ENCODE measurements around the gene MYH9. TPM values are rescaled to one million over a fixed set of nuclear protein-coding genes. Genes with fewer than 3 reads are reported as not detected.

Gene MYH9
- polyA plus RNA-seq (2012; rRNA removed) = 202 and 303 TPM in 2 replicates
- polyA plus RNA-seq (2012; cell fraction: cytosol; rRNA removed) = 181 and 225 TPM in 2 replicates
- 401 and 439 TPM in 2 replicates for polyA plus RNA-seq (2012; cell fraction: nucleus; rRNA removed)

DNA sequence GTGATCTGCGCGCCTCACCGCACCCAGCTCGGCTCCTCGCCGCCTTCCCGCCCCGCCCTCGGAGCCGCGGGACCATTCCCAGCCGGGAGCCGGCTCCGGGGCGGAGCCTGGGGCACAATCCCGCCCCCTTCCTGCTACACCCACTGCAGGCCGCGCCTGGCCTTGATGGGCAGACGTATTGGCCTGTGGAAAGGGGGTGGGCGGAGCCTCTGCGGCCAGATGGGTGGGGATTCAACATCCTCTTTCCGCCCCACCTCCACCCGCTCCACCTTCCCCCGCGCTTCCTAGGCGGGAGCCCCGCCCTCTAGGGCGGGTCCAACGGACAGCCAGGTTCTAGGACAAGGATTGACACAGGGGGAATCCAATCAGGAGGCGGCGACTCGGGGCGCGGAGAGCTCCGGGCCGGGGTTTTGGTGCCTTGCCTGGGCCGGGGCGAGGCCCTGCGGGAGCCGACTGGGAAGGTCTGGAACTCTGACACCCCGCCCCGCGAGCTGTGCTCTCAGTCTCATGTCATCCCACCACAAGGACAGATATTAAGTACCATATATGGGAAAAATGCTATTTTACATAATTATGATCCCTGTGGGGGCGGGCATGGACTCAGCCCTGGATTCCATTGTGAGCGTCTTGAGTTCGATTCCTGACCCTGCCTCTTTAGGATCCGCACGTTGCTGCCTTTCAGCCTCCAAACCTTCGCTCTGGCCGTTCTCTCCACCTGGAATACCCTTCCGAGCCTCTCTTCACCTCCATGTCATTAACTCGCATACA lies at the start of gene MYH9:
TSS of gene MYH9 (minus strand) at position 9 of the 768 bp plus-strand sequence. CDS start 38,731 bp downstream, outside the sequence.
- Histone ChIP-seq H3K9me2 (no peaks in the 10 kb centered on the region), H3K4me3 (ENCODE audit: low read depth in 2 of 2, low read length in 1 of 2) (peak within 1 kb of the TSS; percentile 76 to 91), H3K4me1 (ENCODE audit: control insufficient read depth in 1 of 2, insufficient read depth in 2 of 2, low read depth in 1 of 2, low read length in 1 of 2) (peaks cover 7 to 25% of the 10 kb centered on the region in 2 experiments), H3K9ac (peak within 1 kb of the TSS; percentile 90), H3K9me3 (no peaks in the 10 kb centered on the region), H4K20me1 (ENCODE audit: insufficient read depth) (peaks cover 39% of the 10 kb centered on the region), H3K4me2 (peak within 1 kb of the TSS; percentile 97), H3K79me2 (ENCODE audit: insufficient read depth) (peaks cover 68% of the 10 kb centered on the region), H2AFZ (ENCODE audit: low read depth) (peak within 1 kb of the TSS; percentile 80), H3K27me3 (ENCODE audit: insufficient read depth) (no peaks in the 10 kb centered on the region), H3K36me3 (replicated peaks in 1 of 2; ENCODE audit: control insufficient read depth in 1 of 2, insufficient read depth in 2 of 2, low read length in 1 of 2) (peaks cover 0 to 14% of the 10 kb centered on the region in 2 experiments), H3F3A (replicated peaks; ENCODE audit: insufficient read depth) (peaks cover 23% of the 10 kb centered on the region), H3K27ac (ENCODE audit: low read depth in 2 of 2, low read length in 1 of 2) (peak within 1 kb of the TSS; percentile 73 to 86)
- peak; percentile 99 for DNase-seq
- ChIA-PET CTCF (interaction anchor here (1.3 to 1.4 kb wide), 3 partner anchors 53 to 102 kb away, joined by 3 read pairs; no protein-coding TSS in a partner anchor), POLR2A (interaction anchor here (0.6 to 1.6 kb wide), 5 partner anchors 17 to 94 kb away, joined by 3 to 7 read pairs (median 3); partner anchors contain the start of gene TXN2)
- WGBS (ENCODE audit: low lambda C conversion rate) = 6% methylated on average over 16 of the region's 52 CpGs
- TF ChIP-seq MAX (IDR thresholded peaks at IDR 0.05; ENCODE audit: low read depth) = peak; percentile 26
- TF ChIP-seq POLR2AphosphoS5 (IDR thresholded peaks at IDR 0.05; ENCODE audit: low read depth, low read length) = no peak; the same call in 1 of the 2 replicates
- TF ChIP-seq RCOR1 (IDR thresholded peaks at IDR 0.05; ENCODE audit: low read length) = no peak
- TF ChIP-seq FOSL2 (IDR thresholded peaks at IDR 0.05; ENCODE audit: borderline replicate concordance, low read depth) = no peak
- TF ChIP-seq, protein P1, sequence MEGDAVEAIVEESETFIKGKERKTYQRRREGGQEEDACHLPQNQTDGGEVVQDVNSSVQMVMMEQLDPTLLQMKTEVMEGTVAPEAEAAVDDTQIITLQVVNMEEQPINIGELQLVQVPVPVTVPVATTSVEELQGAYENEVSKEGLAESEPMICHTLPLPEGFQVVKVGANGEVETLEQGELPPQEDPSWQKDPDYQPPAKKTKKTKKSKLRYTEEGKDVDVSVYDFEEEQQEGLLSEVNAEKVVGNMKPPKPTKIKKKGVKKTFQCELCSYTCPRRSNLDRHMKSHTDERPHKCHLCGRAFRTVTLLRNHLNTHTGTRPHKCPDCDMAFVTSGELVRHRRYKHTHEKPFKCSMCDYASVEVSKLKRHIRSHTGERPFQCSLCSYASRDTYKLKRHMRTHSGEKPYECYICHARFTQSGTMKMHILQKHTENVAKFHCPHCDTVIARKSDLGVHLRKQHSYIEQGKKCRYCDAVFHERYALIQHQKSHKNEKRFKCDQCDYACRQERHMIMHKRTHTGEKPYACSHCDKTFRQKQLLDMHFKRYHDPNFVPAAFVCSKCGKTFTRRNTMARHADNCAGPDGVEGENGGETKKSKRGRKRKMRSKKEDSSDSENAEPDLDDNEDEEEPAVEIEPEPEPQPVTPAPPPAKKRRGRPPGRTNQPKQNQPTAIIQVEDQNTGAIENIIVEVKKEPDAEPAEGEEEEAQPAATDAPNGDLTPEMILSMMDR (IDR thresholded peaks at IDR 0.05) = no peak
- no peak for TF ChIP-seq RXRA (IDR thresholded peaks at IDR 0.05; ENCODE audit: borderline replicate concordance, low read depth)
- TF ChIP-seq CHD2 (IDR thresholded peaks at IDR 0.05; ENCODE audit: low read length, partially characterized antibody) = peak; percentile 90
- peak; percentile 20; the same call in 1 of the 2 replicates for TF ChIP-seq SIN3A (IDR thresholded peaks at IDR 0.05; ENCODE audit: borderline replicate concordance, low read depth, low read length)
- 0 out of 2 replicates have a peak, but pooled peaks have one; percentile 15 for TF ChIP-seq TEAD4 (IDR thresholded peaks at IDR 0.05; ENCODE audit: borderline replicate concordance, insufficient read depth)
- TF ChIP-seq JUND (IDR thresholded peaks at IDR 0.05) = no peak
- no peak for TF ChIP-seq NFIC (IDR thresholded peaks at IDR 0.05; ENCODE audit: borderline replicate concordance)
- peak; percentile 99 for TF ChIP-seq PBX3 (IDR thresholded peaks at IDR 0.05)
- TF ChIP-seq REST (IDR thresholded peaks at IDR 0.05; ENCODE audit: low read depth, low read length) = no peak
- TF ChIP-seq TCF12 (IDR thresholded peaks at IDR 0.05) = peak; percentile 33; the same call in 1 of the 2 replicates
- TF ChIP-seq GABPA (IDR thresholded peaks at IDR 0.05; ENCODE audit: low read depth) = peak; percentile 67
- TF ChIP-seq, protein P2, sequence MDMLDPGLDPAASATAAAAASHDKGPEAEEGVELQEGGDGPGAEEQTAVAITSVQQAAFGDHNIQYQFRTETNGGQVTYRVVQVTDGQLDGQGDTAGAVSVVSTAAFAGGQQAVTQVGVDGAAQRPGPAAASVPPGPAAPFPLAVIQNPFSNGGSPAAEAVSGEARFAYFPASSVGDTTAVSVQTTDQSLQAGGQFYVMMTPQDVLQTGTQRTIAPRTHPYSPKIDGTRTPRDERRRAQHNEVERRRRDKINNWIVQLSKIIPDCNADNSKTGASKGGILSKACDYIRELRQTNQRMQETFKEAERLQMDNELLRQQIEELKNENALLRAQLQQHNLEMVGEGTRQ (IDR thresholded peaks at IDR 0.05; ENCODE audit: borderline replicate concordance, low read depth, low read length) = no peak
- TF ChIP-seq EZH2phosphoT487 (IDR thresholded peaks at IDR 0.05; ENCODE audit: borderline replicate concordance, low read depth) = no peak
- no peak; the same call in 1 of the 2 replicates for TF ChIP-seq FOXM1 (IDR thresholded peaks at IDR 0.05; ENCODE audit: low read depth)
- TF ChIP-seq TAF1 (IDR thresholded peaks at IDR 0.05; ENCODE audit: borderline replicate concordance, low read depth, low read length) = peak; percentile 99
- no peak for TF ChIP-seq SMC3 (IDR thresholded peaks at IDR 0.05; ENCODE audit: low read depth, low read length)
- TF ChIP-seq YY1 (IDR thresholded peaks at IDR 0.05; ENCODE audit: low read depth) = 0 out of 2 replicates have a peak, but pooled peaks have one; percentile 4
- no peak; the same call in none of the 2 replicates for TF ChIP-seq ELF1 (IDR thresholded peaks at IDR 0.05)
- peak; percentile 85 for TF ChIP-seq IRF3 (IDR thresholded peaks at IDR 0.05; ENCODE audit: low read depth, low read length)
- TF ChIP-seq FOXJ3 (CRISPR knock-in tag; IDR thresholded peaks at IDR 0.05) = no peak

All from SK-N-SH (cell line).